ENCODE data around the gene C20orf204. TPM values are rescaled to one million over a fixed set of nuclear protein-coding genes. Genes with fewer than 3 reads are reported as not detected.
"Not testable (repeated sequence)": the region's sequence is repeated elsewhere in the genome, so short reads cannot be mapped to it uniquely, and the experiment has no call there.

C20orf204 gene
- total RNA-seq, 2 donors from 2014 or later = 0.29 to 3.3 TPM

DNA sequence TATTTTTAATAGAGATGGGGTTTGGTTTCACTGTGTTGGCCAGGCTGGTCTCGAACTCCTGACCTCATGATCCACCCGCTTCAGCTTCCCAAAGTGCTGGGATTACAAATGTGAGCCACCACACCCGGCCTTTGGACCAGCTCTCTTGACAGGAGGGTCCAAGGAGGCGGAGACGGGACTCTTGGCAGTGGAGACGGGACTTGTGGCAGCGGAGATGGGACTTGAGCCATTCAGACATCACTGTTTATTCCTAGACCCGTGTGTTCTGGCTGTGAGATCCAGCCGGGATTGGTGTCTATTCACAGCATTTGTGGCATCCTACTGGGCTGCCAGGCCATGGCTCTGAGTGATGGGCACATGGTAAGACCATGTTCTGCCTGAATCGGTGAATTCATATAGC is 29.5 kb upstream of the C20orf204 start:
- H3K9me3 ChIP-seq = no peaks in the 10 kb centered on the region
- no peaks in the 10 kb centered on the region for H3K27me3 ChIP-seq
- H3K4me3 ChIP-seq = no peak overlapping the region
- H3K4me1 ChIP-seq = no peaks in the 10 kb centered on the region
- no peak for DNase-seq
- H3K27ac ChIP-seq = no peak overlapping the region
- TF ChIP-seq, protein P1, sequence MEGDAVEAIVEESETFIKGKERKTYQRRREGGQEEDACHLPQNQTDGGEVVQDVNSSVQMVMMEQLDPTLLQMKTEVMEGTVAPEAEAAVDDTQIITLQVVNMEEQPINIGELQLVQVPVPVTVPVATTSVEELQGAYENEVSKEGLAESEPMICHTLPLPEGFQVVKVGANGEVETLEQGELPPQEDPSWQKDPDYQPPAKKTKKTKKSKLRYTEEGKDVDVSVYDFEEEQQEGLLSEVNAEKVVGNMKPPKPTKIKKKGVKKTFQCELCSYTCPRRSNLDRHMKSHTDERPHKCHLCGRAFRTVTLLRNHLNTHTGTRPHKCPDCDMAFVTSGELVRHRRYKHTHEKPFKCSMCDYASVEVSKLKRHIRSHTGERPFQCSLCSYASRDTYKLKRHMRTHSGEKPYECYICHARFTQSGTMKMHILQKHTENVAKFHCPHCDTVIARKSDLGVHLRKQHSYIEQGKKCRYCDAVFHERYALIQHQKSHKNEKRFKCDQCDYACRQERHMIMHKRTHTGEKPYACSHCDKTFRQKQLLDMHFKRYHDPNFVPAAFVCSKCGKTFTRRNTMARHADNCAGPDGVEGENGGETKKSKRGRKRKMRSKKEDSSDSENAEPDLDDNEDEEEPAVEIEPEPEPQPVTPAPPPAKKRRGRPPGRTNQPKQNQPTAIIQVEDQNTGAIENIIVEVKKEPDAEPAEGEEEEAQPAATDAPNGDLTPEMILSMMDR (IDR thresholded peaks at IDR 0.05) = no peak
- intact Hi-C loops (cut with DNase I) = no loop called here
- H3K9ac ChIP-seq (ENCODE audit: low read depth in 2 of 2, low read length in 2 of 2) = no peak overlapping the region
- H3K36me3 ChIP-seq = peaks cover 28% of the 10 kb centered on the region

DNA sequence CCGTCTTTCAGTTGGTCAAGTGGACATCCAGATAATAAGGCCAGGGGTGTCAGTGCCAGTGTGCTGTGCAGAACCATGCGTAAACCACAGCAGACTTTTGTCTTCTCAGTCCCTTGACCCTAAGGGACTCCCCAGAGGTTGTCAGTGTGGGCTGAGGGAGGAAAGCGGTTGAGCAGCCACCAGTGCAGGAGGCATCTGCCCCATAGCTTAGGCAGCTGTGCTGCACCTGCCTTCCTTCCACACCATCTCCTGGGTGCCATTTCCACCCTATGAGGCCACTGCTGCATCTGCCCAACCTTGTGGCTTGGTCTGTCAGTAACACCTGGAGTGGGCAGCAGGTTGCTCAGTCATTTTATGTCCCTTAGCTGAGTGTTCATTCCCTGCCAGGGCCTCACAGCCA is 29.1 kb upstream of the C20orf204 start:
- H3K27me3 ChIP-seq = no peaks in the 10 kb centered on the region
- no peaks in the 10 kb centered on the region for H3K4me1 ChIP-seq
- H3K9ac ChIP-seq (ENCODE audit: low read depth in 2 of 2, low read length in 2 of 2) = no peak overlapping the region
- no peak for DNase-seq
- intact Hi-C loops (cut with DNase I) = no loop called here
- no peak overlapping the region for H3K4me3 ChIP-seq
- no peak overlapping the region for H3K27ac ChIP-seq
- no peaks in the 10 kb centered on the region for H3K9me3 ChIP-seq
- TF ChIP-seq, protein P1 (IDR thresholded peaks at IDR 0.05) = no peak
- peaks cover 29% of the 10 kb centered on the region for H3K36me3 ChIP-seq

DNA sequence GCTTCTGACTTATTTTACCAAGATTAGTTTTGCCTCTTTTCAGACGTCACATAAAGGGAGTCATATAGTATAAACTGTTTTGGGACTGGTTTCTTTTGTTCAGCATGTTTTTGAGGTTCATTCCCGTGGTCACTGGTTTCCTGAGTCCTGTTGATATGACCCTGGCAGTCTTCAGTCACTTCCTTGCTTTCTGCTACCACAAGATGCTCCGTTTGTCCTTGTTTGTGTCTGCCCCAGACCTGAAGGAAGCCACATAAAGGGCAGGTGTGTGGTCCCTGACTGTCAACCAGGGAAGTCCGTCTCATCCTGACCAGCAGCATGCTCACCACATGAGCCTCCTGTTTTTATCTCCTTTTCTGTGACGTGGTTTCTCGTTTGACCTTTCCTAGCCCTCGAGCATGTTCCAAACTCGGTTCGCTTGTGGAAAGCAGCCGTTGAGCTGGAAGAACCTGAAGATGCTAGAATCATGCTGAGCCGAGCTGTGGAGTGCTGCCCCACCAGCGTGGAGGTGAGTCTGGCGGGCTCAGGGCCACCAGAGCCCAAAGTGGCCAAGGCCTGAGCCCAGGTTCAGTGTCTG is 26.1 kb upstream of the C20orf204 start:
- Histone ChIP-seq H3K9ac (ENCODE audit: low read depth in 2 of 2, low read length in 2 of 2) (no peak overlapping the region), H3K9me3 (no peaks in the 10 kb centered on the region), H3K36me3 (peaks cover 16% of the 10 kb centered on the region), H3K27ac (no peak overlapping the region), H3K4me1 (no peaks in the 10 kb centered on the region), H3K4me3 (no peak overlapping the region), H3K27me3 (no peaks in the 10 kb centered on the region)
- intact Hi-C loops (cut with DNase I) = no loop called here
- DNase-seq = no peak
- TF ChIP-seq, protein P1 (IDR thresholded peaks at IDR 0.05) = no peak

DNA sequence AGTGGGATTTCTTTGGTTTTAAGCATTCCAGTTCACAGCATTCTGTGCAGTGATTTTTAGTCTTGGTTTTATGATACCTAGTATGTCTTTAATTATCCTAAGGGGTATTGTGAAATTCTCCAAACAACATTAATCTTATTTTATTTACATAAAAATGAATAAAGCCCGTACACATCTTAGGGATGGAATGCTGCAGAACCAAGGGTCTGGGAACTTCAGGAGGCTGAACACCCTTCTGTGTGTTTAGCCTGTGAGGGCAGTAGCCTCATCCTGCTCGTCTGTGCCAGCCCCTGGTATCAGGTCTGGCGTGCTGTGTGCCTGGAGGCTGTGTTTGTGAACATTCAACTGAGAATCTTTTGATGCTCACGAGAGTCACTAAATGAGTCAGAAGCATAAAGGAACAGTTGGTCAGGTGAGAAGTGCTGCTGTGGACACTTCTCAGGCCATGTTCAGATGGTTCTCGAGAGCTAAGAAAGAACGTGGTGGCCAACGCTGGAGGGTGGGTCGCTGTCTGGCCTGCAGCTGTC is 25.2 kb upstream of the C20orf204 start:
- intact Hi-C loops (cut with DNase I) = no loop called here
- Histone ChIP-seq H3K27ac (no peak overlapping the region), H3K4me1 (no peaks in the 10 kb centered on the region), H3K9me3 (no peaks in the 10 kb centered on the region), H3K27me3 (no peaks in the 10 kb centered on the region), H3K9ac (ENCODE audit: low read depth in 2 of 2, low read length in 2 of 2) (no peak overlapping the region), H3K36me3 (peaks cover 16% of the 10 kb centered on the region), H3K4me3 (no peak overlapping the region)
- no peak for DNase-seq
- TF ChIP-seq, protein P1 (IDR thresholded peaks at IDR 0.05) = no peak

DNA sequence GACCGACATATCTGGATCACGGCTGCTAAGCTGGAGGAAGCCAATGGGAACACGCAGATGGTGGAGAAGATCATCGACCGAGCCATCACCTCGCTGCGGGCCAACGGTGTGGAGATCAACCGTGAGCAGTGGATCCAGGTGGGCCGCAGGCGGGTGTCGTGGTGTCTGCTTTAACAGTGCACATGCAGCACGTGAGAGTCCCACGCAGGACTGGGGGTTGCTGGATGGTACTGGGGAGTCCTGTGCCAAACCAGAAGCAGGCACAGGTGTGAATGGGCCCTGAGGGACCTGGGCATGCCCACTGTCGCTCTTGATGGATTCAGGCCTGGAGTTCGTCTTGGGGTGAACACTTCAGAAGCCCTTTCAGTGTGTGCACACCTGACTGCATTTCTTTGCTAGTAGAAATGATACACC is 24.6 kb upstream of the C20orf204 start:
- H3K27me3 ChIP-seq = no peaks in the 10 kb centered on the region
- H3K4me1 ChIP-seq = no peaks in the 10 kb centered on the region
- H3K27ac ChIP-seq = no peak overlapping the region
- peaks cover 18% of the 10 kb centered on the region for H3K36me3 ChIP-seq
- TF ChIP-seq, protein P1 (IDR thresholded peaks at IDR 0.05) = no peak
- intact Hi-C loops (cut with DNase I) = no loop called here
- no peaks in the 10 kb centered on the region for H3K9me3 ChIP-seq
- no peak for DNase-seq
- H3K9ac ChIP-seq (ENCODE audit: low read depth in 2 of 2, low read length in 2 of 2) = no peak overlapping the region
- no peak overlapping the region for H3K4me3 ChIP-seq

DNA sequence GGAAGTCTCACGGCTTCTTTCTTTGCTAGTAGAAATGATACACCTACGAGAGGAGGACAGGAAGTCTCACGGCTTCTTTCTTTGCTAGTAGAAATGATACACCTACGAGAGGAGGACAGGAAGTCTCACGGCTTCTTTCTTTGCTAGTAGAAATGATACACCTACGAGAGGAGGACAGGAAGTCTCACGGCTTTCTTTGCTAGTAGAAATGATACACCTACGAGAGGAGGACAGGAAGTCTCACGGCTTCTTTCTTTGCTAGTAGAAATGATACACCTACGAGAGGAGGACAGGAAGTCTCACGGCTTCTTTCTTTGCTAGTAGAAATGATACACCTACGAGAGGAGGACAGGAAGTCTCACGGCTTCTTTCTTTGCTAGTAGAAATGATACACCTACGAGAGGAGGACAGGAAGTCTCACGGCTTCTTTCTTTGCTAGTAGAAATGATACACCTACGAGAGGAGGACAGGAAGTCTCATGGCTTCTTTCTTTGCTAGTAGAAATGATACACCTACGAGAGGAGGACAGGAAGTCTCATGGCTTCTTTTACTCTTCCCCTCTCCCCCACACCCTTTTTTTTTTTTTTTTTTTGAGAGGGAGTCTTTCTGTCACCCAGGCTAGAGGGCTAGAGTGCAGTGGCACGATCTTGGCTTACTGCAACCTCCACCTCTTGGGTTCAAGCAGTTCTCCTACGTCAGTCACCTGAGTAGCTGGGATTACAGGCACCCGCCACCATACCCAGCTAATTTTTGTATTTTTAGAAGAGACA is 23.4 kb upstream of the C20orf204 start:
- H3K9ac ChIP-seq (ENCODE audit: low read depth in 2 of 2, low read length in 2 of 2); H3K27ac ChIP-seq; H3K4me1 ChIP-seq; DNase-seq; H3K9me3 ChIP-seq; intact Hi-C loops (cut with DNase I); H3K4me3 ChIP-seq; H3K27me3 ChIP-seq: not testable (repeated sequence)
- peaks cover 23% of the 10 kb centered on the region for H3K36me3 ChIP-seq

Measured in colonic mucosa (tissue), 4 donors.